OCI-LY3 (cell line): ENCODE results near the gene OR51G1.

Source experiments
- H2AFZ ChIP-seq: fragments of 200-600, 300-600 bp; shearing (Covaris generic); 2 replicates; pipeline ENCODE4 v1.6.0; 2014; ENCODE audit warnings: antibody characterized with exemption, low read depth, low read length
- H3K27ac ChIP-seq: fragments of 200-600, 300-600 bp; sonication (generic); 2 replicates; pipeline ENCODE4 v1.5.1; 2014; ENCODE audit warnings: mild to moderate bottlenecking, low read length, moderate library complexity, mixed read lengths
- H3K27me3 ChIP-seq: fragments of 200-600, 300-600 bp; sonication (generic); 2 replicates; pipeline ENCODE4 v1.6.1; 2014; ENCODE audit warnings: low read depth, low read length, mixed read lengths
- H3K36me3 ChIP-seq: fragments of 200-600, 300-600 bp; sonication (generic); replicated peaks from 2 replicates; pipeline ENCODE3; 2014; ENCODE audit warnings: low read depth, low read length, mixed read lengths
- H3K4me1 ChIP-seq: fragments of 300-600, 200-600 bp; sonication (generic); 2 replicates; pipeline ENCODE4 v1.6.1; 2014; ENCODE audit warnings: low read length, mixed read lengths
- H3K4me2 ChIP-seq: fragments of 200-600, 300-600 bp; sonication (generic); 2 replicates; pipeline ENCODE4 v1.6.1; 2014; ENCODE audit warnings: low read length, mixed read lengths
- H3K4me3 ChIP-seq: fragments of 300-600, 200-600 bp; sonication (generic); 2 replicates; pipeline ENCODE4 v1.5.1; 2014; ENCODE audit warnings: antibody characterized with exemption, mild to moderate bottlenecking, low read length, moderate library complexity
- H3K79me2 ChIP-seq: fragments of 300-600, 200-600 bp; shearing (Covaris generic); 2 replicates; pipeline ENCODE4 v1.6.1; 2014; ENCODE audit warnings: mild to moderate bottlenecking, low read length, mixed read lengths
- H3K9ac ChIP-seq: fragments of 300-600, 200-600 bp; shearing (Covaris generic); 2 replicates; pipeline ENCODE4 v1.6.0; 2014; ENCODE audit warnings: mild to moderate bottlenecking, low read length, moderate library complexity
- H3K9me3 ChIP-seq: fragments of 200-600, 300-600 bp; shearing (Covaris generic); 2 replicates; pipeline ENCODE4 v1.6.1; 2014; ENCODE audit warnings: low read length, mixed read lengths; ENCODE audit not compliant: insufficient read depth
- H4K20me1 ChIP-seq: fragments of 200-600, 300-600 bp; sonication (generic); 2 replicates; pipeline ENCODE4 v1.6.1; 2016; ENCODE audit warnings: low read length, mixed read lengths; ENCODE audit not compliant: insufficient read depth
- CTCF ChIP-seq: fragments of 200-600, 300-600 bp; sonication (generic); IDR thresholded peaks from 2 replicates; pipeline ENCODE4 v1.5.1; 2014; ENCODE audit warnings: antibody characterized with exemption, low read length, low read depth
- EZH2phosphoT487 ChIP-seq: fragments of 200-600 bp; shearing (Covaris generic); IDR thresholded peaks from 2 replicates; pipeline ENCODE4 v1.6.1; 2018; ENCODE audit warnings: antibody characterized with exemption, mixed run types, low read depth

The OR51G1 gene

DNA sequence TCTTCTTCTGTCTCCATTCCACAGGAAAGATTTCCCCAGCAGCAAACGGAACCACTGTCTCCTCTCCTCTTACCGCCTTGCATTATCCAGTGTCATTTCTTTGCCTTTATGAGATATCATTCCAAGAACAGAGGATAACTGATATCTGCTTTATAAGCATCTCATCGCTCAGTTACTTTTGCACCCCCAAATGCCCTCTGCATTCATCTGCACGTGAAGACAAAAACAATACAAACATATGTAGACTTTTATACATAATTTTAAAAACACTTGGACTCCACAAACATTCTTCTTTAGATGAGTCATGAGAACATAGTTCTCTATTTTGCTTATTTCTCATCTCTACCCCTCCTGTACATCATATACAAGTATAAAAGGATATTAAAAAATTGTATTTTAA is 43.0 kb downstream of the OR51G1 start:
- no peak overlapping the region for H3K27ac ChIP-seq
- no peaks in the 10 kb centered on the region for H3K9me3 ChIP-seq
- H3K4me2 ChIP-seq, result no peak overlapping the region
- H3K79me2 ChIP-seq, result no peaks in the 10 kb centered on the region
- H4K20me1 ChIP-seq, result no peaks in the 10 kb centered on the region
- H3K27me3 ChIP-seq, result no peaks in the 10 kb centered on the region
- H3K4me1 ChIP-seq, result no peaks in the 10 kb centered on the region
- no peak overlapping the region for H3K9ac ChIP-seq
- H2AFZ ChIP-seq, result no peak overlapping the region
- H3K36me3 ChIP-seq, result no peaks in the 10 kb centered on the region
- TF ChIP-seq CTCF, result no peak
- no peak for TF ChIP-seq EZH2phosphoT487
- no peak overlapping the region for H3K4me3 ChIP-seq
